ENCODE data around the gene VPS25. TPM values are rescaled to one million over a fixed set of nuclear protein-coding genes. Genes with fewer than 3 reads are reported as not detected.

The VPS25 gene
- polyA plus RNA-seq, 1 donor from 2014 or later: 133 TPM

DNA sequence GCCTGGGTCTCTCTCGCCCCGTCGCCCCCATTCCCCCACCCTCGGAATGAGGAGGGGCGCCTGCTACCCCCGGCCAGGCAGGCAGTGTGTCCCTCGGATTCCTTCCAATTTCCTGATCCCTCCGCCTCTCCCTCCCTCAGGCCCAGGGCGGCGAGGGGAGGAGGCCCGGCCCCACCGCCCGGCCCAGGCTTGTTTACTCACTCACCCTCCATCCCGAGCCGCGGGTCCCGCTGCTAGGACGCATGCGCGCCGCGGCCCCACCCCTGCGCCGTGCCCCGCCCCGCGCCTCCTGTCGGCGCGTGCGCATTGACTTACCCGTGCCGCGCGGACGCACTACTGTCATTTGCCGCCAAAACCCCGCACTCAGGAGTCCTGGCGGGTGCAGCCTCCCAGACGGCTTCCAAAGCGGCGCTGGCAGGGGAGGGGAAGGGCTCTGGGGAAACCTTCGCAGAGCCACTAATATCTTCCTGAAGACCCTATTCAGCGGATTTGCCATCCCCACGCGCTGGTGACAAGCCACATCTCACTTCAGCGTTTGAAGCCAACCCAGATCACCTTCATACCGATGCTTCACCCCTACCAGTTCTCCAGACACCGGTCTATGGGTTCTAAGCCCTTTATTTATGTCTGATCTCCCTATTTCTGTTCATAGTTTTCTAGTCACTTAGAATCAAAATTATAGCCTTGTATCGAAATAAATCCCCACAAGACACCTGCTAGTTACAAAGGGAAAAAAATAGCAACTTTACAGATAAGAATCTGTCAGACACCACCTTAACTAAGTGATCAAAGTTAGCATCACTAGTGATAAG is 28.2 kb upstream of the VPS25 start, which contains the start of gene EZH1:
EZH1 (minus strand) TSS at position 235 of the 812 bp plus-strand sequence. CDS start 16,099 bp downstream, outside the sequence.
- H3K9ac ChIP-seq (ENCODE audit: low read length): peak within 1 kb of the TSS; percentile 86
- peak within 1 kb of the TSS; percentile 91 for H3K4me3 ChIP-seq (ENCODE audit: low read length)
- no peaks in the 10 kb centered on the region for H3K36me3 ChIP-seq (ENCODE audit: insufficient read depth, low read length)
- H4K20me1 ChIP-seq (ENCODE audit: insufficient read depth): no peaks in the 10 kb centered on the region
- H3K9me2 ChIP-seq (ENCODE audit: insufficient read depth, low read length): no peaks in the 10 kb centered on the region
- peak within 1 kb of the TSS; percentile 81 for H3K27ac ChIP-seq (ENCODE audit: low read length)
- no peaks in the 10 kb centered on the region for H3K27me3 ChIP-seq (ENCODE audit: insufficient read depth, low read depth, low read length)
- peak within 1 kb of the TSS; percentile 66 for H3K4me2 ChIP-seq (ENCODE audit: low read length)
- no peaks in the 10 kb centered on the region for H3F3A ChIP-seq (ENCODE audit: insufficient read depth, low read length, poor library complexity, severe bottlenecking)
- peak within 1 kb of the TSS; percentile 90 for H2AFZ ChIP-seq (ENCODE audit: low read depth, low read length)
- H3K9me3 ChIP-seq (ENCODE audit: low read length): no peaks in the 10 kb centered on the region
- TF ChIP-seq, protein P1, sequence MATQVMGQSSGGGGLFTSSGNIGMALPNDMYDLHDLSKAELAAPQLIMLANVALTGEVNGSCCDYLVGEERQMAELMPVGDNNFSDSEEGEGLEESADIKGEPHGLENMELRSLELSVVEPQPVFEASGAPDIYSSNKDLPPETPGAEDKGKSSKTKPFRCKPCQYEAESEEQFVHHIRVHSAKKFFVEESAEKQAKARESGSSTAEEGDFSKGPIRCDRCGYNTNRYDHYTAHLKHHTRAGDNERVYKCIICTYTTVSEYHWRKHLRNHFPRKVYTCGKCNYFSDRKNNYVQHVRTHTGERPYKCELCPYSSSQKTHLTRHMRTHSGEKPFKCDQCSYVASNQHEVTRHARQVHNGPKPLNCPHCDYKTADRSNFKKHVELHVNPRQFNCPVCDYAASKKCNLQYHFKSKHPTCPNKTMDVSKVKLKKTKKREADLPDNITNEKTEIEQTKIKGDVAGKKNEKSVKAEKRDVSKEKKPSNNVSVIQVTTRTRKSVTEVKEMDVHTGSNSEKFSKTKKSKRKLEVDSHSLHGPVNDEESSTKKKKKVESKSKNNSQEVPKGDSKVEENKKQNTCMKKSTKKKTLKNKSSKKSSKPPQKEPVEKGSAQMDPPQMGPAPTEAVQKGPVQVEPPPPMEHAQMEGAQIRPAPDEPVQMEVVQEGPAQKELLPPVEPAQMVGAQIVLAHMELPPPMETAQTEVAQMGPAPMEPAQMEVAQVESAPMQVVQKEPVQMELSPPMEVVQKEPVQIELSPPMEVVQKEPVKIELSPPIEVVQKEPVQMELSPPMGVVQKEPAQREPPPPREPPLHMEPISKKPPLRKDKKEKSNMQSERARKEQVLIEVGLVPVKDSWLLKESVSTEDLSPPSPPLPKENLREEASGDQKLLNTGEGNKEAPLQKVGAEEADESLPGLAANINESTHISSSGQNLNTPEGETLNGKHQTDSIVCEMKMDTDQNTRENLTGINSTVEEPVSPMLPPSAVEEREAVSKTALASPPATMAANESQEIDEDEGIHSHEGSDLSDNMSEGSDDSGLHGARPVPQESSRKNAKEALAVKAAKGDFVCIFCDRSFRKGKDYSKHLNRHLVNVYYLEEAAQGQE (IDR thresholded peaks at IDR 0.05; ENCODE audit: borderline replicate concordance): peak; percentile 58
- no peak for TF ChIP-seq TAF1 (IDR thresholded peaks at IDR 0.05; ENCODE audit: low read depth)
- TF ChIP-seq SMC3 (conservative IDR thresholded peaks at IDR 0.05; ENCODE audit: poor library complexity): peak; percentile 24
- peak; percentile 22 for TF ChIP-seq EP300 (conservative IDR thresholded peaks at IDR 0.05; ENCODE audit: poor library complexity, severe bottlenecking)
- TF ChIP-seq RAD21 (conservative IDR thresholded peaks at IDR 0.05): no peak
- TF ChIP-seq, protein P2, sequence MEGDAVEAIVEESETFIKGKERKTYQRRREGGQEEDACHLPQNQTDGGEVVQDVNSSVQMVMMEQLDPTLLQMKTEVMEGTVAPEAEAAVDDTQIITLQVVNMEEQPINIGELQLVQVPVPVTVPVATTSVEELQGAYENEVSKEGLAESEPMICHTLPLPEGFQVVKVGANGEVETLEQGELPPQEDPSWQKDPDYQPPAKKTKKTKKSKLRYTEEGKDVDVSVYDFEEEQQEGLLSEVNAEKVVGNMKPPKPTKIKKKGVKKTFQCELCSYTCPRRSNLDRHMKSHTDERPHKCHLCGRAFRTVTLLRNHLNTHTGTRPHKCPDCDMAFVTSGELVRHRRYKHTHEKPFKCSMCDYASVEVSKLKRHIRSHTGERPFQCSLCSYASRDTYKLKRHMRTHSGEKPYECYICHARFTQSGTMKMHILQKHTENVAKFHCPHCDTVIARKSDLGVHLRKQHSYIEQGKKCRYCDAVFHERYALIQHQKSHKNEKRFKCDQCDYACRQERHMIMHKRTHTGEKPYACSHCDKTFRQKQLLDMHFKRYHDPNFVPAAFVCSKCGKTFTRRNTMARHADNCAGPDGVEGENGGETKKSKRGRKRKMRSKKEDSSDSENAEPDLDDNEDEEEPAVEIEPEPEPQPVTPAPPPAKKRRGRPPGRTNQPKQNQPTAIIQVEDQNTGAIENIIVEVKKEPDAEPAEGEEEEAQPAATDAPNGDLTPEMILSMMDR (IDR thresholded peaks at IDR 0.05; ENCODE audit: poor library complexity, severe bottlenecking): peak; percentile 32
- TF ChIP-seq POLR2AphosphoS5 (IDR thresholded peaks at IDR 0.05): peak; percentile 90
- TF ChIP-seq MXI1 (conservative IDR thresholded peaks at IDR 0.05; ENCODE audit: poor library complexity, severe bottlenecking): peak; percentile 10
- H3K79me2 ChIP-seq (replicated peaks; ENCODE audit: insufficient read depth, low read length): peaks cover 13% of the 10 kb centered on the region

DNA sequence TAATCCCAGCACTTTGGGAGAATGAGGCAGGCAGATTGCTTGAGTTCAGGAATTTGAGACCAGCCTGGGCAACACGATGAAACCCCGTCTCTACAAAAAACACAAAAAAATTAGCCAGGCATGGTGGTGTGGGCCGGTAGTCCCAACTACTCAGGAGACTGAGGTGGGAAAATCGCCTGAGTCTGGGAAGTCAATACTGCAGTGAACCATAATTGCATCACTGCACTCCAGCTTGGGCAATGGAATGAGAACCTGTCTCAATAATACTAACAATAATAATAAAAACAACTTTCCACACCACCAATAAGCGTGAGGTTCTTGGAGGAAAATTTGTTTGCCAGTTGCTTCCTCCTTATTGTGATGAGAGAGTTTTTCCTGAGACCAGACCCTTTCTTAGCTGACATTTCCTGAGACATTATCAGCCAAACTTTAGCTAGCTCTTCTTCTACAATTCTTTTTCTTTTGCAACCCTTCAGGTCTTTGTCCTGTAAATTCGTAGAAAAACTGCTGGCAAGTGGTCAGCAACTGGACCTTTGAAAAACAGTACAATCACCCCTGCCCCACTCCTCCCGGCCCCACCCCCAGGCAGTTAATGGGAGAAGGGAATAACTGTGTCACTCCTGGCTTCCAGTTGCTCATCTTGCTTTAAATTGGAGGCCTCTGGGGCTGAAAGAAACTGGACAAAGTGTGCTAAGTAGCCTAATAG is 24.9 kb upstream of the VPS25 start:
- no peaks in the 10 kb centered on the region for H3K9me3 ChIP-seq (ENCODE audit: low read length)
- no peak overlapping the region for H3K27ac ChIP-seq (ENCODE audit: low read length)
- TF ChIP-seq, protein P1 (IDR thresholded peaks at IDR 0.05; ENCODE audit: borderline replicate concordance): no peak
- TF ChIP-seq EZH2 (IDR thresholded peaks at IDR 0.05; ENCODE audit: borderline replicate concordance, insufficient read depth, low read length, poor library complexity, severe bottlenecking): no peak
- TF ChIP-seq EP300 (conservative IDR thresholded peaks at IDR 0.05; ENCODE audit: poor library complexity, severe bottlenecking): no peak
- no peak for TF ChIP-seq RAD21 (conservative IDR thresholded peaks at IDR 0.05)
- TF ChIP-seq TAF1 (IDR thresholded peaks at IDR 0.05; ENCODE audit: low read depth): no peak
- TF ChIP-seq SMC3 (conservative IDR thresholded peaks at IDR 0.05; ENCODE audit: poor library complexity): no peak
- TF ChIP-seq POLR2AphosphoS5 (IDR thresholded peaks at IDR 0.05): no peak
- TF ChIP-seq, protein P2 (IDR thresholded peaks at IDR 0.05; ENCODE audit: poor library complexity, severe bottlenecking): no peak
- TF ChIP-seq MXI1 (conservative IDR thresholded peaks at IDR 0.05; ENCODE audit: poor library complexity, severe bottlenecking): no peak
- no peaks in the 10 kb centered on the region for H4K20me1 ChIP-seq (ENCODE audit: insufficient read depth)
- peaks cover 5% of the 10 kb centered on the region for H3K79me2 ChIP-seq (replicated peaks; ENCODE audit: insufficient read depth, low read length)
- H2AFZ ChIP-seq (ENCODE audit: low read depth, low read length): no peak overlapping the region
- no peak overlapping the region for H3K4me2 ChIP-seq (ENCODE audit: low read length)
- no peak overlapping the region for H3K4me3 ChIP-seq (ENCODE audit: low read length)
- H3K9ac ChIP-seq (ENCODE audit: low read length): no peak overlapping the region
- no peaks in the 10 kb centered on the region for H3F3A ChIP-seq (ENCODE audit: insufficient read depth, low read length, poor library complexity, severe bottlenecking)
- H3K9me2 ChIP-seq (ENCODE audit: insufficient read depth, low read length): no peaks in the 10 kb centered on the region
- H3K27me3 ChIP-seq (ENCODE audit: insufficient read depth, low read depth, low read length): no peaks in the 10 kb centered on the region
- H3K36me3 ChIP-seq (ENCODE audit: insufficient read depth, low read length): no peaks in the 10 kb centered on the region
